Activated CD4-positive, alpha-beta T cell treated with anti-CD3 and anti-CD28 coated beads, Interleukin-2, amount 10 ng/mL, durations not matched to agents 24 days and 14 days (primary cell): Measurements from ENCODE around the gene LYRM4. TPM values are rescaled to one million over a fixed set of nuclear protein-coding genes. Genes with fewer than 3 reads are reported as not detected.

Experiments
- DNase-seq: peaks from one replicate; pipeline ENCODE4 v3.0.0; 2022
- H3K27ac Mint-ChIP-seq: one replicate; pipeline ENCODE4 v1.8.0; 2022; ENCODE audit warnings: mild to moderate bottlenecking, mixed read lengths
- H3K27me3 Mint-ChIP-seq: one replicate; pipeline ENCODE4 v1.8.0; 2022; ENCODE audit warnings: mixed read lengths
- H3K36me3 Mint-ChIP-seq: one replicate; pipeline ENCODE4 v1.8.0; 2022; ENCODE audit warnings: low read depth, mild to moderate bottlenecking, mixed read lengths
- H3K4me1 Mint-ChIP-seq: one replicate; pipeline ENCODE4 v1.8.0; 2021; ENCODE audit warnings: mixed read lengths
- H3K4me3 Mint-ChIP-seq: one replicate; pipeline ENCODE4 v1.8.0; 2022; ENCODE audit warnings: mild to moderate bottlenecking, moderate library complexity, mixed read lengths
- H3K9me3 Mint-ChIP-seq: one replicate; pipeline ENCODE4 v1.8.0; 2021; ENCODE audit warnings: mixed read lengths
- intact Hi-C: fragments of 100-400 bp; cut with micrococcal nuclease; formaldehyde crosslinking; loops from one replicate; pipeline ENCODE4 v1.15.1; 2023
- total RNA-seq: library from RNA; stranded (reverse); gene quantifications from 2 replicates; pipeline ENCODE4 v1.2.3, GENCODE V29; 2022

Gene LYRM4
- total RNA-seq, 1 donor from 2014 or later = 49.4 TPM

- Mint-ChIP-seq H3K9me3 (no peaks in the 10 kb centered on the region), H3K4me1 (peaks cover 18% of the 10 kb centered on the region), H3K36me3 (peaks cover 4% of the 10 kb centered on the region), H3K4me3 (no peak overlapping the region), H3K27ac (no peak overlapping the region), H3K27me3 (no peaks in the 10 kb centered on the region)
- intact Hi-C loops = no loop called here
- DNase-seq = no peak
Observed at GRCh38 chr6:5181510-5182317, 79.0 kb downstream of the LYRM4 start.

GRCh38 chr6:5180636-5181035, 80.1 kb downstream of the LYRM4 start:
- intact Hi-C loops = no loop called here
- Mint-ChIP-seq H3K4me3 (no peak overlapping the region), H3K27me3 (no peaks in the 10 kb centered on the region), H3K27ac (no peak overlapping the region), H3K9me3 (no peaks in the 10 kb centered on the region), H3K4me1 (peaks cover 25% of the 10 kb centered on the region), H3K36me3 (peaks cover 3% of the 10 kb centered on the region)
- DNase-seq = no peak

GRCh38 chr6:5179917-5180316, 80.8 kb downstream of the LYRM4 start:
- peaks cover 4% of the 10 kb centered on the region for H3K36me3 Mint-ChIP-seq
- no peaks in the 10 kb centered on the region for H3K27me3 Mint-ChIP-seq
- no peak for DNase-seq
- no peak overlapping the region for H3K27ac Mint-ChIP-seq
- peaks cover 30% of the 10 kb centered on the region for H3K4me1 Mint-ChIP-seq
- no peaks in the 10 kb centered on the region for H3K9me3 Mint-ChIP-seq
- intact Hi-C loops = no loop called here
- H3K4me3 Mint-ChIP-seq = no peak overlapping the region

- Mint-ChIP-seq H3K9me3 (no peaks in the 10 kb centered on the region), H3K4me1 (peaks cover 40% of the 10 kb centered on the region), H3K27me3 (no peaks in the 10 kb centered on the region), H3K27ac (no peak overlapping the region), H3K4me3 (no peak overlapping the region), H3K36me3 (peaks cover 4% of the 10 kb centered on the region)
- intact Hi-C loops = no loop called here
- DNase-seq = no peak
Observed at GRCh38 chr6:5178806-5179205, 81.9 kb downstream of the LYRM4 start.

GRCh38 chr6:5175635-5176034, 85.1 kb downstream of the LYRM4 start:
- H3K9me3 Mint-ChIP-seq = no peaks in the 10 kb centered on the region
- DNase-seq = no peak
- H3K4me1 Mint-ChIP-seq = peaks cover 45% of the 10 kb centered on the region
- peaks cover 4% of the 10 kb centered on the region for H3K36me3 Mint-ChIP-seq
- H3K27me3 Mint-ChIP-seq = no peaks in the 10 kb centered on the region
- intact Hi-C loops = no loop called here
- H3K4me3 Mint-ChIP-seq = peak overlapping the region; percentile 70
- peak overlapping the region; percentile 82 for H3K27ac Mint-ChIP-seq

- intact Hi-C loops = loop anchor here (1.0 kb wide), 2 partner anchors 24 to 86 kb away; partner anchors contain the start of gene FARS2
- H3K9me3 Mint-ChIP-seq = no peaks in the 10 kb centered on the region
- DNase-seq = peak; percentile 65
- H3K27me3 Mint-ChIP-seq = no peaks in the 10 kb centered on the region
- peak overlapping the region; percentile 70 for H3K4me3 Mint-ChIP-seq
- H3K4me1 Mint-ChIP-seq = peaks cover 43% of the 10 kb centered on the region
- peaks cover 4% of the 10 kb centered on the region for H3K36me3 Mint-ChIP-seq
- H3K27ac Mint-ChIP-seq = peak overlapping the region; percentile 82
Observed at GRCh38 chr6:5174756-5175549, 85.8 kb downstream of the LYRM4 start.

- Mint-ChIP-seq H3K27me3 (no peaks in the 10 kb centered on the region), H3K27ac (peak overlapping the region; percentile 82), H3K36me3 (peaks cover 3% of the 10 kb centered on the region), H3K9me3 (no peaks in the 10 kb centered on the region), H3K4me3 (peak overlapping the region; percentile 70), H3K4me1 (peaks cover 38% of the 10 kb centered on the region)
- DNase-seq = peak; percentile 91
- intact Hi-C loops = loop anchor here (1.0 kb wide), 2 partner anchors 25 to 87 kb away; partner anchors contain the start of gene FARS2
Observed at GRCh38 chr6:5174244-5174643, 86.5 kb downstream of the LYRM4 start.

- intact Hi-C loops = loop anchor here (1.0 kb wide), 2 partner anchors 25 to 87 kb away; partner anchors contain the start of gene FARS2
- no peak for DNase-seq
- peak overlapping the region; percentile 82 for H3K27ac Mint-ChIP-seq
- H3K36me3 Mint-ChIP-seq = peaks cover 2% of the 10 kb centered on the region
- peak overlapping the region; percentile 70 for H3K4me3 Mint-ChIP-seq
- peaks cover 37% of the 10 kb centered on the region for H3K4me1 Mint-ChIP-seq
- no peaks in the 10 kb centered on the region for H3K9me3 Mint-ChIP-seq
- no peaks in the 10 kb centered on the region for H3K27me3 Mint-ChIP-seq
Observed at GRCh38 chr6:5173810-5174209, 86.9 kb downstream of the LYRM4 start.

GRCh38 chr6:5172897-5173474, 87.8 kb downstream of the LYRM4 start:
- DNase-seq = no peak
- intact Hi-C loops = no loop called here
- peaks cover 2% of the 10 kb centered on the region for H3K36me3 Mint-ChIP-seq
- no peaks in the 10 kb centered on the region for H3K9me3 Mint-ChIP-seq
- peaks cover 35% of the 10 kb centered on the region for H3K4me1 Mint-ChIP-seq
- no peaks in the 10 kb centered on the region for H3K27me3 Mint-ChIP-seq
- no peak overlapping the region for H3K27ac Mint-ChIP-seq
- no peak overlapping the region for H3K4me3 Mint-ChIP-seq

GRCh38 chr6:5172041-5172653, 88.6 kb downstream of the LYRM4 start:
- no peak for DNase-seq
- intact Hi-C loops = no loop called here
- Mint-ChIP-seq H3K9me3 (no peaks in the 10 kb centered on the region), H3K4me3 (no peak overlapping the region), H3K4me1 (peaks cover 33% of the 10 kb centered on the region), H3K27ac (no peak overlapping the region), H3K27me3 (no peaks in the 10 kb centered on the region), H3K36me3 (peaks cover 2% of the 10 kb centered on the region)

- intact Hi-C loops = no loop called here
- Mint-ChIP-seq H3K9me3 (no peaks in the 10 kb centered on the region), H3K4me1 (no peaks in the 10 kb centered on the region), H3K27ac (no peak overlapping the region), H3K27me3 (no peaks in the 10 kb centered on the region), H3K36me3 (no peaks in the 10 kb centered on the region), H3K4me3 (no peak overlapping the region)
- no peak for DNase-seq
Observed at GRCh38 chr6:5167501-5167900, 93.2 kb downstream of the LYRM4 start.

- H3K4me3 Mint-ChIP-seq = no peak overlapping the region
- H3K9me3 Mint-ChIP-seq = no peaks in the 10 kb centered on the region
- DNase-seq = no peak
- H3K27ac Mint-ChIP-seq = no peak overlapping the region
- peaks cover 5% of the 10 kb centered on the region for H3K4me1 Mint-ChIP-seq
- H3K36me3 Mint-ChIP-seq = no peaks in the 10 kb centered on the region
- H3K27me3 Mint-ChIP-seq = no peaks in the 10 kb centered on the region
- intact Hi-C loops = no loop called here
Observed at GRCh38 chr6:5164092-5164491, 96.7 kb downstream of the LYRM4 start.

GRCh38 chr6:5163247-5163646, 97.5 kb downstream of the LYRM4 start:
- Mint-ChIP-seq H3K27ac (no peak overlapping the region), H3K36me3 (no peaks in the 10 kb centered on the region), H3K9me3 (no peaks in the 10 kb centered on the region), H3K27me3 (no peaks in the 10 kb centered on the region), H3K4me1 (peaks cover 6% of the 10 kb centered on the region), H3K4me3 (no peak overlapping the region)
- DNase-seq = no peak
- intact Hi-C loops = no loop called here
